GM23338 (cell line): ENCODE measurements around the gene DPH6.

Source experiments
- CREB1 ChIP-seq: fragments of 250-450 bp; sonication (Bioruptor Pico); IDR thresholded peaks from 2 replicates; pipeline ENCODE4 v1.5.0; 2020; ENCODE audit warnings: low read depth, mild to moderate bottlenecking, moderate library complexity
- CTCF ChIP-seq, 2 experiments: fragments of 200-600 bp in 1 of 2; sonication (generic) in 1 of 2; conservative IDR thresholded peaks; 2 replicates each; pipeline versions ENCODE4 v1.5.1 to v1.6.1; 2016 to 2017; ENCODE audit warnings: antibody characterized with exemption in 2 of 2, low read depth in 2 of 2, mild to moderate bottlenecking in 2 of 2, moderate library complexity in 1 of 2
- ETS1 ChIP-seq: IDR thresholded peaks from 2 replicates; pipeline ENCODE4 v1.6.1; 2016; ENCODE audit warnings: antibody characterized with exemption
- EZH2 ChIP-seq: fragments of 200-600 bp; sonication (generic); IDR thresholded peaks from one replicate; pipeline ENCODE4 v1.8.0; 2017; ENCODE audit warnings: antibody characterized with exemption, mild to moderate bottlenecking, low read depth; ENCODE audit not compliant: unreplicated experiment
- EZH2phosphoT487 ChIP-seq: fragments of 200-600 bp; sonication (generic); IDR thresholded peaks from one replicate; pipeline ENCODE4 v1.8.1; 2018; ENCODE audit warnings: antibody characterized with exemption; ENCODE audit not compliant: unreplicated experiment
- JUNB ChIP-seq: IDR thresholded peaks from one replicate; pipeline ENCODE4 v1.6.1; 2016; ENCODE audit warnings: antibody characterized with exemption; ENCODE audit not compliant: unreplicated experiment
- NANOG ChIP-seq: IDR thresholded peaks from 2 replicates; pipeline ENCODE4 v1.6.1; 2016; ENCODE audit warnings: antibody characterized with exemption, borderline replicate concordance
- POLR2AphosphoS5 ChIP-seq: IDR thresholded peaks from 2 replicates; pipeline ENCODE4 v1.6.1; 2016; ENCODE audit warnings: antibody characterized with exemption, low read depth
- REST ChIP-seq: IDR thresholded peaks from one replicate; pipeline ENCODE4 v1.6.1; 2018; ENCODE audit warnings: antibody characterized with exemption; ENCODE audit not compliant: unreplicated experiment
- ZNF331 ChIP-seq: fragments of 250-450 bp; sonication (Bioruptor Pico); IDR thresholded peaks from 2 replicates; pipeline ENCODE4 v1.5.0; 2020; ENCODE audit warnings: low read depth, mild to moderate bottlenecking, moderate library complexity
- ZNF462 ChIP-seq: fragments of 250-450 bp; sonication (Bioruptor Pico); IDR thresholded peaks from 2 replicates; pipeline ENCODE4 v1.5.0; 2020; ENCODE audit warnings: mild to moderate bottlenecking, moderate library complexity

- no peak for TF ChIP-seq EZH2
- TF ChIP-seq CTCF (conservative IDR thresholded peaks at IDR 0.05; ENCODE audit: low read depth in 2 of 2), result no peak
- TF ChIP-seq POLR2AphosphoS5, result no peak
- no peak for TF ChIP-seq CREB1 (CRISPR knock-in tag)
- TF ChIP-seq EZH2phosphoT487, result no peak
- no peak for TF ChIP-seq REST
- TF ChIP-seq ZNF331 (CRISPR knock-in tag), result no peak
- TF ChIP-seq JUNB, result no peak
- no peak for TF ChIP-seq NANOG
- no peak for TF ChIP-seq ZNF462 (CRISPR knock-in tag)
- no peak for TF ChIP-seq ETS1
These were observed 85.3 kb downstream of the DPH6 start for GRCh38 chr15:35460616-35461015.
